Activated B cell treated with CpG ODN at 0.5 μM for 24 hours (primary cell): Measurements from ENCODE around the gene BRAT1. TPM values are rescaled to one million over a fixed set of nuclear protein-coding genes. Genes with fewer than 3 reads are reported as not detected.

ENCODE experiments used
- ATAC-seq: fragments of 200-7000 bp; cut with Tn5 transposase; one replicate; pipeline ENCODE4 v1.10.0; 2021; ENCODE audit warnings: low read depth, mild to moderate bottlenecking, moderate library complexity
- CTCF ChIA-PET: fragments of 350-600 bp; sonication (Branson Sonifier 250); formaldehyde crosslinking; loops from one replicate; lab custom pipeline; 2021; ENCODE audit warnings: antibody characterized with exemption; lab: Charles Lee
- POLR2A ChIA-PET: fragments of 350-600 bp; sonication (Branson Sonifier 250); formaldehyde crosslinking; loops from one replicate; lab custom pipeline; 2021; ENCODE audit warnings: antibody characterized with exemption; lab: Charles Lee
- DNase-seq: peaks from one replicate; pipeline ENCODE4 v3.0.0; 2022
- H3K27ac Mint-ChIP-seq: one replicate; pipeline ENCODE4 v1.8.0; 2020; ENCODE audit warnings: mixed read lengths
- H3K27me3 Mint-ChIP-seq: one replicate; pipeline ENCODE4 v1.8.0; 2021; ENCODE audit warnings: mixed read lengths
- H3K36me3 Mint-ChIP-seq: one replicate; pipeline ENCODE4 v1.8.0; 2021; ENCODE audit warnings: low read depth, mixed read lengths
- H3K4me1 Mint-ChIP-seq: one replicate; pipeline ENCODE4 v1.8.0; 2021; ENCODE audit warnings: mixed read lengths
- H3K4me3 Mint-ChIP-seq: one replicate; pipeline ENCODE4 v1.8.0; 2020; ENCODE audit warnings: mild to moderate bottlenecking, mixed read lengths
- H3K9me3 Mint-ChIP-seq: one replicate; pipeline ENCODE4 v1.8.0; 2020; ENCODE audit warnings: mixed read lengths
- CTCF ChIP-seq: fragments of 200-600 bp; IDR thresholded peaks from one replicate; pipeline ENCODE4 v1.8.0; 2022; ENCODE audit warnings: antibody characterized with exemption, mild to moderate bottlenecking
- intact Hi-C: fragments of 100-400 bp; cut with micrococcal nuclease; formaldehyde crosslinking; loops from one replicate; pipeline ENCODE4 v1.15.1; 2024
- total RNA-seq: library from RNA; stranded (reverse); gene quantifications from 2 replicates; pipeline ENCODE4 v1.2.3, GENCODE V29; 2022

The BRAT1 gene
- total RNA-seq, 1 donor from 2014 or later: 31.7 TPM

- intact Hi-C loops: no loop called here
Measured at GRCh38 chr7:2493205-2494164, 61.8 kb downstream of the BRAT1 start.

DNA sequence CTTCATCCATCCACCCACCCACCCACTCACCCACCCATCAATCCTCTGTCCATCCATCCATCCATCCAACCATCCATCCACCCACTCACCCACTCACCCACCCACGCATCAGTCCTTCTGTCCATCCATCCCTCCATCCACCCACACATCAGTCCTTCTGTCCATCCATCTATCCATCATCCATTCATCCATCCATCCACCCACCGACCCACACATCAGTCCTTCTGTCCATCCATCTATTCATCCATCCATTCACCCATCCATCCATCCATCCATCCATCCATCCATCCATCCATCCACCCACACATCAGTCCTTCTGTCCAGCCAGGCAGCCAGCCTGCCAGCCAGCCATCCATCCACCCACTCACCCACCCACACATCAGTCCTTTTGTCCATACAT, 63.3 kb downstream of the BRAT1 start:
- peaks cover 10% of the 10 kb centered on the region for H3K27me3 Mint-ChIP-seq
- no peaks in the 10 kb centered on the region for H3K9me3 Mint-ChIP-seq
- H3K4me3 Mint-ChIP-seq: no peak overlapping the region
- DNase-seq (no peak), ATAC-seq (no peak)
- no peaks in the 10 kb centered on the region for H3K36me3 Mint-ChIP-seq
- no peak overlapping the region for H3K27ac Mint-ChIP-seq
- peaks cover 3% of the 10 kb centered on the region for H3K4me1 Mint-ChIP-seq
- intact Hi-C loops: no loop called here
- POLR2A ChIA-PET: no interaction called here
- TF ChIP-seq CTCF: no peak
- CTCF ChIA-PET: no interaction called here

More at GRCh38 chr7:2493205-2494164, 61.8 kb downstream of the BRAT1 start:
- no peak for TF ChIP-seq CTCF
- DNase-seq (no peak), ATAC-seq (no peak)
- no peak overlapping the region for H3K27ac Mint-ChIP-seq
- H3K9me3 Mint-ChIP-seq: no peaks in the 10 kb centered on the region
- H3K4me1 Mint-ChIP-seq: peaks cover 8% of the 10 kb centered on the region
- POLR2A ChIA-PET: no interaction called here
- no peak overlapping the region for H3K4me3 Mint-ChIP-seq
- H3K27me3 Mint-ChIP-seq: peaks cover 13% of the 10 kb centered on the region
- H3K36me3 Mint-ChIP-seq: no peaks in the 10 kb centered on the region
- CTCF ChIA-PET: no interaction called here

DNA sequence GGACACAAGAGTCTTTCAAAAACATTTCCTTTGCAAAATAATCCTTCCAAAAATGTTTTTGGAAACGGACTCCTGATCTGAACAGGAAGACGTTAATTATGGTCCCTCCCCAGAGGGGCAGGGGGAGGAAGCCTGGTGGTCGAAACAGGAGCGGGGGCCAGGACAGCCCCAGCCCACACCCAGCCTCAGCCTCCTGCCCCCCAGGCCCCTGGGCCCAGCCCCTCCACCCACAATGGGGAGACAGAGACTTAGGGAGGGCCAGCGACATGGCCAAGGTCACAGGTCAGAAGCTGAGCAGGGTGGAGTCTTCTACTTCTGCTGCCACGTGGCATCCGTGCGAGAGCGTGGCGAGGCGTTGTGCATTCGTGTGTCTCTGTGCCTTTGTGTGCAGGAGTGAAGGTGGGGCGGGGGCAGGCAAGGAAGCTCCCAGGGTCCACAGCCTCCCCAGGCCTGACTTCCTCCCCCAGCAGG, 65.1 kb downstream of the BRAT1 start:
- Mint-ChIP-seq H3K27me3 (peaks cover 8% of the 10 kb centered on the region), H3K4me1 (peaks cover 3% of the 10 kb centered on the region), H3K27ac (no peak overlapping the region), H3K4me3 (no peak overlapping the region), H3K36me3 (no peaks in the 10 kb centered on the region), H3K9me3 (no peaks in the 10 kb centered on the region)
- CTCF ChIA-PET: interaction anchor here (1.2 kb wide), 1 partner anchor 38 kb away, joined by 3 read pairs; no protein-coding TSS in a partner anchor
- POLR2A ChIA-PET: no interaction called here
- no peak for TF ChIP-seq CTCF
- DNase-seq (no peak), ATAC-seq (no peak)
- intact Hi-C loops: no loop called here

GRCh38 chr7:2488681-2489080, 66.6 kb downstream of the BRAT1 start:
- Mint-ChIP-seq H3K27ac (no peak overlapping the region), H3K4me1 (peaks cover 3% of the 10 kb centered on the region), H3K4me3 (no peak overlapping the region), H3K9me3 (no peaks in the 10 kb centered on the region), H3K27me3 (peaks cover 8% of the 10 kb centered on the region), H3K36me3 (no peaks in the 10 kb centered on the region)
- POLR2A ChIA-PET: interaction anchor here (0.7 to 1.4 kb wide), 3 partner anchors 11 to 39 kb away, joined by 3 to 5 read pairs (median 3); no protein-coding TSS in a partner anchor
- ATAC-seq: no peak
- intact Hi-C loops: no loop called here
- no peak for TF ChIP-seq CTCF
- CTCF ChIA-PET: no interaction called here
- DNase-seq: no peak

GRCh38 chr7:2488272-2488645, 67.1 kb downstream of the BRAT1 start:
- Mint-ChIP-seq H3K27me3 (peaks cover 8% of the 10 kb centered on the region), H3K27ac (no peak overlapping the region), H3K9me3 (no peaks in the 10 kb centered on the region), H3K36me3 (no peaks in the 10 kb centered on the region), H3K4me3 (no peak overlapping the region), H3K4me1 (peaks cover 3% of the 10 kb centered on the region)
- no peak for ATAC-seq
- DNase-seq: no peak
- ChIA-PET POLR2A (interaction anchor here (0.7 to 1.4 kb wide), 3 partner anchors 11 to 39 kb away, joined by 3 to 5 read pairs (median 3); no protein-coding TSS in a partner anchor), CTCF (no interaction called here)
- intact Hi-C loops: no loop called here
- no peak for TF ChIP-seq CTCF
